GM18499 (cell line): ENCODE measurements around the gene IDH1.
"Not testable (repeated sequence)": the region's sequence is repeated elsewhere in the genome, so short reads cannot be mapped to it uniquely, and the experiment has no call there.

Source experiments
- ATAC-seq: cut with Tn5 transposase; IDR thresholded peaks from one replicate; pipeline ENCODE4 v1.9.1; 2021; ENCODE audit warnings: moderate number of reproducible peaks; ENCODE audit not compliant: insufficient read depth, unreplicated experiment

IDH1 gene

GRCh38 chr2:208224802-208225201, 30.1 kb downstream of the IDH1 start:
- no peak for ATAC-seq

GRCh38 chr2:208222351-208222750, 32.5 kb downstream of the IDH1 start:
- ATAC-seq = no peak

- not testable (repeated sequence) for ATAC-seq
Measured at GRCh38 chr2:208221873-208222272, 33.0 kb downstream of the IDH1 start.

- ATAC-seq = no peak
Measured at GRCh38 chr2:208210688-208211451, 44.0 kb downstream of the IDH1 start.

GRCh38 chr2:208208335-208209085, 46.4 kb downstream of the IDH1 start:
- ATAC-seq = no peak

GRCh38 chr2:208207769-208208168, 47.1 kb downstream of the IDH1 start:
- ATAC-seq = no peak

- ATAC-seq = no peak
Measured at GRCh38 chr2:208204166-208204565, 50.7 kb downstream of the IDH1 start.

- ATAC-seq = no peak
Measured at GRCh38 chr2:208195531-208195930, 59.3 kb downstream of the IDH1 start.

GRCh38 chr2:208192611-208193236, 62.1 kb downstream of the IDH1 start:
- ATAC-seq = no peak

- no peak for ATAC-seq
Measured at GRCh38 chr2:208189810-208190503, 64.9 kb downstream of the IDH1 start, which contains the start of gene C2orf80. TSS of gene C2orf80 (minus strand) at chr2:208190030. CDS start at chr2:208186986, 3,044 bp downstream.

GRCh38 chr2:208189069-208189809, 65.6 kb downstream of the IDH1 start:
- no peak for ATAC-seq

GRCh38 chr2:208186893-208187292, 68.0 kb downstream of the IDH1 start:
- ATAC-seq = no peak

- no peak for ATAC-seq
Measured at GRCh38 chr2:208186465-208186864, 68.4 kb downstream of the IDH1 start.
